Fibroblast of lung (primary cell): ENCODE results near the gene ANXA6.

Experiments
- EZH2 ChIP-seq: IDR thresholded peaks from 2 replicates; pipeline ENCODE4 v1.5.1; 2012; ENCODE audit warnings: low read length, control low read depth, mild to moderate bottlenecking; ENCODE audit errors: missing control alignments
- TF ChIP-seq, protein P1 (sequence below), 2 donors: IDR thresholded peaks in 1 of 2; conservative IDR thresholded peaks in 1 of 2; 1 replicate in 1 of 2; 2 replicates in 1 of 2; pipeline ENCODE4 v1.5.1; 2011 to 2012; ENCODE audit warnings: low read length in 2 of 2, control low read depth in 1 of 2, inconsistent platforms in 1 of 2, low read depth in 1 of 2, mild to moderate bottlenecking in 1 of 2

DNA sequence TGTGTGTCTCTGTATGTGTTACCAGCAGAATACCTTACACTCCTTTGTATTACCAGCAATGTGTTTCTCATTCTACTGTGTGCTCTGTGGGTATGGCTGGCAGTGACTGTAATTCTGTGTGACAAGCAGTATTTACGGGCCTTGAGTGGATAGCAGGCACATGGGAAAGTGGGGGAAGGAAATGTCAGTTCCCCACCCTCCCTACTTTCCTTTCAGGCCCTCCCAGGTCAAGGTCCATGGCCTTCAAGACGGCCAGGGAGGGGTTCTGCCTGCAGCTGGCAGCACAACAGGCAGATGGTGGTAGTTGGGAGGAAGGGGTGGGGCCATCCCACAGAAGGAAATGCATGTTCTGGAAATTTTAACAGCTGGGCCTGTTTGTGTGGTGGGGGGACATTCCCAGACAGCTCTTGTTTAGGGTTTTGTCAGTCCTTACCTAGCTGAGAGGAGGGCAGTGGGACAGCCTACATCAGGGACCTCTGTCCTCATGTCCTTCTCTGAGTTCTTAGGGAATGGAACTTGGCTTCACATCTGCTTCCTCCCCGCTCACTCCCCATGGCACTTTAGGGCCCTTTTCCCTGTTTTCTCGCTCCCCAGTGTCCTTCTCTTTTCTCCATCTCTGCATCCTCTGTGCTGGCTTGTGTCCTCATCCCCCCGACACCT lies 62.1 kb downstream of the ANXA6 start:
- no peak for TF ChIP-seq EZH2
- TF ChIP-seq, protein P1, sequence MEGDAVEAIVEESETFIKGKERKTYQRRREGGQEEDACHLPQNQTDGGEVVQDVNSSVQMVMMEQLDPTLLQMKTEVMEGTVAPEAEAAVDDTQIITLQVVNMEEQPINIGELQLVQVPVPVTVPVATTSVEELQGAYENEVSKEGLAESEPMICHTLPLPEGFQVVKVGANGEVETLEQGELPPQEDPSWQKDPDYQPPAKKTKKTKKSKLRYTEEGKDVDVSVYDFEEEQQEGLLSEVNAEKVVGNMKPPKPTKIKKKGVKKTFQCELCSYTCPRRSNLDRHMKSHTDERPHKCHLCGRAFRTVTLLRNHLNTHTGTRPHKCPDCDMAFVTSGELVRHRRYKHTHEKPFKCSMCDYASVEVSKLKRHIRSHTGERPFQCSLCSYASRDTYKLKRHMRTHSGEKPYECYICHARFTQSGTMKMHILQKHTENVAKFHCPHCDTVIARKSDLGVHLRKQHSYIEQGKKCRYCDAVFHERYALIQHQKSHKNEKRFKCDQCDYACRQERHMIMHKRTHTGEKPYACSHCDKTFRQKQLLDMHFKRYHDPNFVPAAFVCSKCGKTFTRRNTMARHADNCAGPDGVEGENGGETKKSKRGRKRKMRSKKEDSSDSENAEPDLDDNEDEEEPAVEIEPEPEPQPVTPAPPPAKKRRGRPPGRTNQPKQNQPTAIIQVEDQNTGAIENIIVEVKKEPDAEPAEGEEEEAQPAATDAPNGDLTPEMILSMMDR (conservative IDR thresholded peaks at IDR 0.05 in 1 of 2, IDR thresholded peaks at IDR 0.05 in 1 of 2; ENCODE audit: low read depth in 1 of 2, low read length in 2 of 2): no peak
